Lung (tissue), 12 donors: Measurements from ENCODE around the gene CSRP3. TPM values are rescaled to one million over a fixed set of nuclear protein-coding genes. Genes with fewer than 3 reads are reported as not detected.
"Not testable (repeated sequence)": the region's sequence is repeated elsewhere in the genome, so short reads cannot be mapped to it uniquely, and the experiment has no call there.

ENCODE experiments used
- ATAC-seq: fragments of 200-7000 bp; cut with Tn5 transposase; one replicate; pipeline ENCODE4 v1.9.1; 2020; ENCODE audit warnings: moderate number of reproducible peaks; ENCODE audit not compliant: insufficient read depth, low FRiP score
- DNase-seq, 3 donors: peaks; one replicate each; pipeline ENCODE4 v3.0.0-alpha.2; 2013 to 2017
- H3K27ac ChIP-seq, 2 donors: one replicate each; pipeline ENCODE4 v1.5.1; 2013; ENCODE audit warnings: mild to moderate bottlenecking in 2 of 2, moderate library complexity in 2 of 2, control low read depth in 1 of 2, inconsistent platforms in 1 of 2, low read depth in 1 of 2, low read length in 1 of 2
- H3K27me3 ChIP-seq, 3 donors: one replicate each; pipeline ENCODE4 v1.5.1; 2013; ENCODE audit warnings: low read length in 2 of 3; ENCODE audit not compliant: control insufficient read depth in 3 of 3, insufficient read depth in 3 of 3
- H3K36me3 ChIP-seq, 4 donors: one replicate each; pipeline ENCODE4 v1.5.1; 2013; ENCODE audit warnings: low read length in 4 of 4, mild to moderate bottlenecking in 1 of 4, moderate library complexity in 1 of 4; ENCODE audit not compliant: control insufficient read depth in 4 of 4, insufficient read depth in 4 of 4
- H3K4me1 ChIP-seq, 5 donors: one replicate each; pipeline ENCODE4 v1.5.1; 2013; ENCODE audit warnings: low read length in 5 of 5, mild to moderate bottlenecking in 2 of 5, moderate library complexity in 1 of 5; ENCODE audit not compliant: control insufficient read depth in 5 of 5, insufficient read depth in 5 of 5
- H3K4me3 ChIP-seq: one replicate; pipeline ENCODE4 v1.5.1; 2013; ENCODE audit warnings: mild to moderate bottlenecking, control low read depth, moderate library complexity
- H3K9ac ChIP-seq, 2 donors: one replicate each; pipeline ENCODE4 v1.5.1; 2013; ENCODE audit warnings: low read length in 2 of 2, control low read depth in 1 of 2; ENCODE audit not compliant: insufficient read depth in 1 of 2
- H3K9me3 ChIP-seq, 4 donors: one replicate each; pipeline ENCODE4 v1.5.1; 2013; ENCODE audit warnings: low read length in 3 of 4, mild to moderate bottlenecking in 1 of 4, moderate library complexity in 1 of 4; ENCODE audit not compliant: control insufficient read depth in 4 of 4, insufficient read depth in 3 of 4
- WGBS, 2 donors: extraction: QIAGEN DNeasy Blood & Tissue Kit; methylation state at CpG; one replicate each; pipeline ENCODE4 v1.1.7; 2013; 5-methylcytosine and 5-hydroxymethylcytosine counted together
- polyA plus RNA-seq, 2 donors: library from polyadenylated mRNA; stranded (reverse); fragments of 200-250 nt; gene quantifications; one replicate each; pipeline ENCODE4 v1.2.1, GENCODE V29; 2013
- total RNA-seq, 2 donors: library from RNA; depleted of rRNA in 1 of 2; stranded (reverse); fragments of >200 nt in 1 of 2; gene quantifications; one replicate each; pipeline ENCODE4 v1.2.1, GENCODE V29; 2014 to 2021
- TF ChIP-seq, protein P1 (sequence below): IDR thresholded peaks from 2 replicates; pipeline ENCODE4 v1.5.1; 2012; ENCODE audit warnings: mild to moderate bottlenecking; ENCODE audit errors: control extremely low read depth, extremely low read depth
- donor health status: control.
- donor health status: control.
- donor health status: Bipolar disorder and iron deficiency.
- donor health status: healthy.
- donor health status: DM: yes; HTN: yes; CAD: no.

The CSRP3 gene
- total and polyA plus RNA-seq, 4 donors: 0.07 to 3.5 TPM; not detected in 2

DNA sequence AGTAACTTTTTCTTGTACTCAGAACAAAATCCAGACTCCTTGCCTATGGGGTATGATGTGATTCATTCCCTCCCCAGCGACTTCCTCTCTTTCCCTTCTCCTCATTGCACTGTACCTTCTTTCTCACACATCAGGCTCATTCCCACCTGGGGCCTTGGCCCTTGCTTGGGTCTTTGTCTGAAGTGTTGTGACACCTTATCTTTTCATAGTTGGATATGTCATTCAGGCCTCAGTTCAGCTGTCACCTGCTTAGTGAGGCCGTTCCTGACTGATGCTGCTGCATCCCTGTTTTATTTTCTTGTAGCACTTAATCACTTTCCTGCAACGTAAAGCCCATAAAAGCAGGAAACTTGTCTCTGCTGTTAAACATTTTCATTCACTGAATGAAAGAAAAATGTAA, 44.9 kb downstream of the CSRP3 start:
- Histone ChIP-seq H3K4me3 (no peak overlapping the region), H3K36me3 (peaks cover 0 to 6% (median 4%) of the 10 kb centered on the region in 4 donors), H3K27ac (no peak overlapping the region), H3K4me1 (no peaks in the 10 kb centered on the region), H3K9me3 (no peaks in the 10 kb centered on the region), H3K27me3 (no peaks in the 10 kb centered on the region), H3K9ac (no peak overlapping the region)
- ATAC-seq (no peak), DNase-seq (no peak)
- TF ChIP-seq, protein P1, sequence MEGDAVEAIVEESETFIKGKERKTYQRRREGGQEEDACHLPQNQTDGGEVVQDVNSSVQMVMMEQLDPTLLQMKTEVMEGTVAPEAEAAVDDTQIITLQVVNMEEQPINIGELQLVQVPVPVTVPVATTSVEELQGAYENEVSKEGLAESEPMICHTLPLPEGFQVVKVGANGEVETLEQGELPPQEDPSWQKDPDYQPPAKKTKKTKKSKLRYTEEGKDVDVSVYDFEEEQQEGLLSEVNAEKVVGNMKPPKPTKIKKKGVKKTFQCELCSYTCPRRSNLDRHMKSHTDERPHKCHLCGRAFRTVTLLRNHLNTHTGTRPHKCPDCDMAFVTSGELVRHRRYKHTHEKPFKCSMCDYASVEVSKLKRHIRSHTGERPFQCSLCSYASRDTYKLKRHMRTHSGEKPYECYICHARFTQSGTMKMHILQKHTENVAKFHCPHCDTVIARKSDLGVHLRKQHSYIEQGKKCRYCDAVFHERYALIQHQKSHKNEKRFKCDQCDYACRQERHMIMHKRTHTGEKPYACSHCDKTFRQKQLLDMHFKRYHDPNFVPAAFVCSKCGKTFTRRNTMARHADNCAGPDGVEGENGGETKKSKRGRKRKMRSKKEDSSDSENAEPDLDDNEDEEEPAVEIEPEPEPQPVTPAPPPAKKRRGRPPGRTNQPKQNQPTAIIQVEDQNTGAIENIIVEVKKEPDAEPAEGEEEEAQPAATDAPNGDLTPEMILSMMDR: no peak
- WGBS, 2 donors: 63 to 72% methylated on average over 3 of the region's 3 CpGs

DNA sequence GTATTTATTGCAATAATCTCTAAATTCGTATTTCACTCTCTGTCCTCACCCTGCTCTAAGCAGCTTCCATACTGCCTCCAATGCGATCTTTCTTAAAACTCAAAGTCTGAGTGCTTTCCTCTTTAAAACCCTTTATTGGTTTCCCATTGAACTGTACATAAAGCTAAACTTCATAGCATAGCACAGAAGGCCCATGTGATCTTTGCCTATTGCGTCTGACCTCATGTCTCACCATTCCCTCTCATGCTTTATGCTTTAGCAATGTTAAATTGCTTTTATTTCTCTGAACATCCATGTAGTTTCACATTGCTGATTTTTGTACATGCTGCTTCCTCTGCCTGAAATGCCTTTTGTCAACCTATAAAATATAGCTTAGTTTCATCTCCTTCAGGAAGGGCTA, 56.5 kb downstream of the CSRP3 start:
- DNase-seq (no peak), ATAC-seq (no peak)
- WGBS, 2 donors: 67 to 82% methylated on average over 3 of the region's 3 CpGs
- Histone ChIP-seq H3K4me3 (no peak overlapping the region), H3K27me3 (no peaks in the 10 kb centered on the region), H3K4me1 (no peaks in the 10 kb centered on the region), H3K27ac (no peak overlapping the region), H3K9ac (no peak overlapping the region), H3K36me3 (peaks cover 0 to 5% (median under 1%) of the 10 kb centered on the region in 4 donors), H3K9me3 (no peaks in the 10 kb centered on the region)
- TF ChIP-seq, protein P1: no peak

DNA sequence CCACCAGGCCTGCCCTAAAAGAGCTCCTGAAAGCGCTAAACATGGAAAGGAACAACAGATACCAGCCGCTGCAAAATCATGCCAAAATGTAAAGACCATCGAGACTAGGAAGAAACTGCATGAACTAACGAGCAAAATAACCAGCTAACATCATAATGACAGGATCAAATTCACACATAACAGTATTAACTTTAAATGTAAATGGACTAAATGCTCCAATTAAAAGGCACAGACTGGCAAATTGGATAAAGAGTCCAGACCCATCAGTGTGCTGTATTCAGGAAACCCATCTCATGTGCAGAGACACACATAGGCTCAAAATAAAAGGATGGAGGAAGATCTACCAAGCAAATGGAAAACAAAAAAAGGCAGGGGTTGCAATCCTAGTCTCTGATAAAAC, 64.9 kb downstream of the CSRP3 start:
- not testable (repeated sequence) for H3K4me1 ChIP-seq, ATAC-seq, H3K27me3 ChIP-seq, H3K9ac ChIP-seq, DNase-seq, H3K27ac ChIP-seq, H3K36me3 ChIP-seq, H3K9me3 ChIP-seq, H3K4me3 ChIP-seq
- 98 to 99% methylated on average over 4 of the region's 4 CpGs for WGBS, 2 donors

DNA sequence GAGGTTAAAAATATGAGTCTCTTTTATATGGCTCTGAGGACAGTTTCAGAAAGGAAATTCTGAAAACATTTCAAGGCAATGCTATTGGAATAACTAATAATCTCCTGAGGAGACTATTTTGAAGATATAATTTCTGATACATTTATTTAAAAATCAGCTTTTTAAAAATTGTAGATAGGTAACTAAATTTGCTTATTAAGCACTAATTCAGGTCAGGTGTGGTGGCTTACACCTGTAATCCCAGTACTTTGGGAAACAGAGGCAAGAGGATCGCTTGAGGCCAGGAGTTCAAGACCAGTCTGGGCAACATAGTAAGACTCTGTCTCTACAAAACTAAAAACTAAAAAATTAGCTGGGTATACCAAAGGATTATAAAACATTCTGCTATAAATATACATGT, 67.8 kb downstream of the CSRP3 start:
- Histone ChIP-seq H3K4me3 (no peak overlapping the region), H3K36me3 (peaks cover 0 to 6% (median 2%) of the 10 kb centered on the region in 4 donors), H3K9me3 (no peaks in the 10 kb centered on the region), H3K27me3 (no peaks in the 10 kb centered on the region), H3K9ac (no peak overlapping the region), H3K4me1 (no peaks in the 10 kb centered on the region), H3K27ac (no peak overlapping the region)
- 100% methylated on average over 1 of the region's 1 CpG for WGBS, 2 donors
- DNase-seq: no peak
- no peak for ATAC-seq
- TF ChIP-seq, protein P1: no peak

Other genes with a start within 250 kb of the CSRP3 start
- gene MRGPRX2, start 141.3 kb downstream of the CSRP3 start, total RNA-seq: not detected
- not detected for gene MRGPRX2, start 141.3 kb downstream of the CSRP3 start, polyA plus RNA-seq
- 10 to 100 TPM; 13.5 to 20.0 TPM for gene ZDHHC13, start 84.8 kb downstream of the CSRP3 start, total RNA-seq
- gene ZDHHC13, start 84.8 kb downstream of the CSRP3 start, polyA plus RNA-seq: 10 to 100 TPM; 10.6 to 11.3 TPM
- gene E2F8, start 39.0 kb upstream of the CSRP3 start, total RNA-seq: 1 to 10 TPM; 1.6 to 1.9 TPM
- under 1 TPM; 0.39 to 0.44 TPM for gene E2F8, start 39.0 kb upstream of the CSRP3 start, polyA plus RNA-seq